MV-4-11 (cell line): Measurements from ENCODE around the gene LIG1.

Experiments used
- DNase-seq: peaks from one replicate; lab custom pipeline; 2025; lab: John Stamatoyannopoulos, UW

The LIG1 gene

DNA sequence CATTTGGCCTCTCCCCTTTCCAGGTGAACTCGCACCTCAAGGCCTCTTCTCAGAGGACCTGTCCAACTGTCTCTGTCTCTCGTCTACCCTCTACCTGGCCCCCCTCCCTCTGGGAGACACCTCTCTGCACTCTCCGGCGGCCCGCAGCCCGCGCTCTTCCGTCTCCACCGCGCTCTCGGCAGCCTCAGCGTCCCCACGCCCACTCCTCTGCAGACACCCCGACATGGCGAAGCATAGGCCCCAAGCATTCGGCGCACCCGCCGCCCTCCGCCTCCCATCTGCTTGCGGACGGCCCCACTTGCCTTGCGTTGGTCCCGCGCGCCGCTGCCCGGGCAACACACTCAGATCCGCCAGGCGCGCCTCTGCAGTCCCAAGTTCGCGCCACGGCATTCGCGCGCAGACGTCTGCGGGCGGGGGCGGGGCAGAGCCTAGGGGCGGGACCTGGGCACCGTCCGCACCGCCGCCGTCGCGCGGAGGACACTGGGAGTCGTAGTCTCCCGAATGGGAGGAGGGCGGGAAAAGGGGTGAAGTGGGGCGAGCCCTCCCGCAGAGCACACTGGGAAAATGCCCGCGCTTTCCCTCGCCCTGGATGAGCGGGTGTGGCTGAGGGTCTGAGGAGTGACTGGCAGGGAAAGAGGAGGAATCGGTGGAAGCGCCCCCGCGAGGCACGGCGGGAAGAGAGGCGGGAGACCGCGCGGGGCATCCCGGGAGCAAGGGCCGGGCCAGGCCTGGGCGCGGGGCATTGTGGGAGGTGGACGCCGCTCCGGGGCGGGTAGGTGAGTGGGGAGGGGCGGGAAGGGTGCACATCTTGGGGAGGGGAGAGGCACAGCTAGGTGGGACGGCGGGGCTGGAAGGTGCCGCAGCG, at the start of gene LIG1, which contains the start of gene ZSWIM9:
LIG1 (minus strand) TSS at position 406 of the 865 bp plus-strand sequence. CDS start 4,778 bp downstream, outside the sequence.
ZSWIM9 (plus strand) TSS at position 742 of the 865 bp plus-strand sequence. CDS start 1,123 bp downstream, outside the sequence.
- peak; percentile 94 for DNase-seq

DNA sequence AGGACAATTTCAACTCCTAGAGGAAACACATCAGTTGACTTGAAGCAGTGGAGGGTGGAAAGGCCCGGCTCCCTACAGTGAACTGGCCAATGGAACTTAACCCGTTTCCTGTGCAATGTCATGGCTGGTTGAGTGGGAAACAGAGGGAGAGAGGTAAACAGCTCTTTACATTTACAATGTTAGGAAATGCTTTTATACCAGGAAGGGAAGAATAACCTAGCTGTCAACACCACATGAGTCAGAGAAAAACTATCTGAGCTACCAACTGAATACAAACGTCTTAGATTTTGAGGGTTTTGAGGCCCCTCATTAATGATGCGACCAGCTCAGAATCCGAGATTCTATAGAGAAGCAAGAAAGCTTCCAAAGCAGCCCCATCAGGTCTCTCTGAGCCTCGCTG, 48.9 kb upstream of the LIG1 start:
- no peak for DNase-seq

DNA sequence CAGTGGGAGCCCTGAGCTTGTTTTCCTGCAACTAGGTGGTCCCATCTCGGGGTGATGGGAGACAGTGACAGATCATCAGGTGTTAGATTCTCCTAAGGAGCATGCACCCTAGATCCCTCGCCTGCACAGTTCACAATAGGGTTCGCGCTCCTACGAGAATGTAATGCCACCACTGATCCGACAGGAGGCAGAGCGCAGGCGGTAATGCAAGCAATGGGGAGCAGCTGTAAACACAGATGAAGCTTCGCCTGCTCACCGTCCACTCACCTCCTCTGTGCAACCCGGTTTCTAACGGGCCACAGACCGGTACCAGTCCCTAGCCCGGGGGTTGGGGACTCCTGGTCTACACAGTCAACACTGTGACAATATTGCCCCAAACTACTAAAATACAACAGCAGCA, 46.8 kb upstream of the LIG1 start:
- DNase-seq, result no peak

DNA sequence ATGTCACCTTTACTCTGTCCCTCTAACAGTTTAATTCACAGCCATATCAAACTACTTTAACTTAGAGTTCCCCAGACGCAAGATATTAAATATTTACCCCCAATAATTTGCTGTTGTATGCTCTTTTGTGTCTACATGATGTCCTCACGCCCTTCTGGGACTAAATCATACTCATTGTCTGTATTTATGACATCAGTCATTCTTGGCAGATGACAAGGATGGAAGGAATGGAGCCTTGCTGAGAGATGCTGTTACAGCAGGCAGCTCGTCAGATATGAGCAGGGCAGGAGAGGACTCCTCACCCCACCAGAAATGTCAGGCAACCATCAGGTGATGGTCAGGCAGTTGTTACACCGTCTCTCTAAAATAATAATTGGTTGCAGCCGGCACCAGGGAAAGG, 43.8 kb upstream of the LIG1 start:
- no peak for DNase-seq

DNA sequence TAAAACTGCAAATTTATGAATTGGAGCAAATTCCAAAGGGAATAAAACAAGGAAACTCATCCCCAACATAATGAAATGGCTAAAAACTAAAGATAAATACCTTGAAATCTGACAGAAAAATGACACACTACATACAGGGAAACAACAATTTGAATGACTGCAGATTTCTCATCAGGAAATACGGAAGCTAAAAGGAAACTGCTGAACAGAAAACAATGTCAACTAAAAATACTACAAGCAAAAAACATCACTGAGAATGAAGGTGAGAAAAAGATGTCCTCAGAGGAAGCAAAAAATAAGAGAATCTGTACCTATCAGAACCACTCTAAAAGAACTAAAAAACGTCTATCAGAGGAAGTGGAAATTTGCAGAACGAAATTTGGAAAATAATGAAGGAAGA, 39.9 kb upstream of the LIG1 start:
- no peak for DNase-seq

DNA sequence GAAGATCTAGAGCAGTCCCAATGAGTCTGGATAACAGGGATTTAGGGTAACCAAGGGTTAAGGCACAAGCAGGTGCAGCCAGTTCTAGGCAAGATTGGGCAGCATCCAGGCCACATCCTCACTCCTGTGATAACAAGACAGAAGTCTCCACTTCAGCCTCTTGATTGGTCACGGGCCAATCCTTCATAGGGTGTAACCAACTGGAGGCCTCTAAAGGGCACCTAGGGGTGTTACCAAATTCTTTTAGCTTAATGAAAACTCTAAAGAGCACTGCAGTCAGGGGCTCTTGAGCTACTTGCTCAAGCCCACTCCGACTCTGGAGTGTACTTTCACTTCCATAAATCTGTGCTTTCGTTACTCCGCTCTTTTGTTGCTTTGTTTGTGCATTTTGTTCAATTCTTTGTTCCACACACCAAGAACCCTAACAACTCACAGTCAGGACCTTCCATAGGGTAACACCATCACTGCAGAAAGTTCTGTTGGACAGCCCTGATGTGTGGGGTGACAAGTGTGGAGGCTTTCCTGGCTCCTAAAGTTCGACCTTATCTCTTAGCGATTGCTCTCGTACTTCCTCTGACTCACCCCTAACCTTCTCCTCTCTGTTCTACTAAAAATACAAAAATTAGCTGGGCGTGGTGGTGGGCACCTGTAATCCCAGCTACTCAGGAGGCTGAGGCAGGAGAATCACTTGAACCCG, 36.4 kb upstream of the LIG1 start:
- DNase-seq, result peak; percentile 80

DNA sequence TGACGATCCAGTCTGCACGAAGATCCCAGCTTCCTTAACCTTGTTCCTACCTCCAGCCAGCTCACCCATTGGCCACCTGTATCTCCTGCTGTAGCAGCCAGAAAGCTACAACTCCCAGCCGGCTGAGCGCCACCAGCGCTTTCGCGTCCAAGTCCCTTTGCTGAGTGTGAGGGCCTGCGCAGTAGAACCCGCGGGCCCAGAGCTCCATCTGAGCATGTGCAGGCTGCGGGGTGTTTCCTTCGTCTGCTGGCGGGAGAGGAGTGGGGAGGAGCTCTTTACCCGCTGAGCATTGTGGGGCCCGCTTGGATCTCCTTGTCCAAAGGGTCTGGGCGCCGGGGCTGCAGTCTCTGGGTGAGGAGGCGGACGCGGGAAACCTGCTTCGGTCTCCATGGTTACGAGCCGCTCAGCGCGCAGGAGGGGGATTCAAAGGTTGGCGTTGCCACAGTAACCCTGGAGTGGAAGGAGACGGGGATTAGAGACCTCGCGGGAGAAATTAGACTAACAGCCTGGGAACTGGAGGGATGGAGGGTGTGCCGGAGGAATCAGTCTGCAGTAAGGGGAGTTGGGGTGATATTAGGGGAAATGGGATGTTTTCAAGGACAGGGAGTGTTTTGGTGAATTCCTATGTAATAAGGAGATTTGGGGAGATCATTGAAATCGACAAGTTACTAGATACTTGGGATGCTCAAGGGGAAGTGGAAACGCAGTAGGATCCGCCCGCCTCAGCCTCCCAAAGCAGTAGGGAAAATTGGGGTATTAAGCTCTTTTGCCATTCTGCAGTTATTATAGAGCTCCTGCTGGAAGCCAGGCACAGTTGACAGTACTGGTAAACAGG, 33.9 kb upstream of the LIG1 start:
- DNase-seq, result peak; percentile 97

DNA sequence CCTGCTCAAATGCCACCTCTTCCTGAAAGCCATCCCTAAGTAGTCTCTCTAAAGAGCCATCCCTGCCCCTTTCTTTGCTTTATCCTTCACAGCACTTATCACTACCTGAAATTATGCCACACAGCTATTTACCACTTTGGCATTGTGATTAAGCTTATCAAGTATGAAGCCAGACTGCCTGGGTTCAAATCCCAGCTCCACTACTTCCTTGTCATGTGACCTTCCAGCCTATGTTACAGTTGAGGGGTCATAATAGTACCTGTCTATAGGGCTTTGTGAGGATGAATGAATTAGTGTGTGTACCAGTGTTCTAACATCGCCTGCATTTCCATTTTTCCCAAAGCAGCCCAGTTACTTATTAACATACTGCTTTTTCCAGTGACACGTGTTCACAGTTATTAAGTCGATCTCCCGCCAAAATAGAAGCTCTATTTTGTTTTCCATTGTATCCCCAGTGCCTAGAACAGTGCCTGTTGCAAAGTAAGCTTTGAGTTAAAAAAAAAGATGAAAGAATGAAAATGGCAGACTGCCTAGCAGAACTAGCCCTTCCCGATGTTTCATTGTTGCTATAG, 33.2 kb upstream of the LIG1 start:
- peak; percentile 32 for DNase-seq

DNA sequence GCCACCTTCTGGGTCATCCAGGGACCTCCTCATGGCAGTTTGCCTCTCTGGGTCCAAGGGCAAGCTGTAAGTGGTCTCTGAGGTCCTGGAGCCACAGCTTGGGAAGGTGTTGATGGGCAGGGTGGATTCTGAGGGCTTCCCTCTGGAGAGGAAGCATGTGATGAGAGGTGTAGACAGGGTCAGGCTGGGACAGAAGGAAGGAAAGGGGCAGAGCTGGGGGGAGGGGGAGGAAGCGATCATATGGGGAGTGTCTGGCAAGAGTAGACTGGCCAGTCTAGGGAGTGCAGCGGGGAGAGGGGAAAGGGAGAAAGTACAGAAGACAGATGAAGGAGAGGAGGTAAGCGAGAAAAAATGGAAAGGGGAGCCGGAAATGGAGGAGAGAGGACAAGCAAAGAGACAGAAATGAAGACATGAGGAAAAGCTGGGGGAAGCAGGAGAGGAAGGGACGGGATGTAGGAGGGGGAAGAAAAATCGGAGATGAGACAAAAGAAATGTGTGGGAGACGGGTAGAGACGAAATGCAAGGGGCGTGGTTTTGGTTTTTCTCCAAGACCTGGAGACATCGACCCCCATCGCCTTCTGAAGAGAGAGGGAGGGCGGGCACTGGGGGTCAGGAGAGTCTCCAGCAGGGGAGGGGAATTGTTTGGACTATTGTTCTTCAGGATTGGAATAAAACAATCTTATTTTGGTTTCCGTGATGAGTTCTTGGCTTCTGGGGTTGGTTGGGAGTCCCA, 27.0 kb upstream of the LIG1 start:
- DNase-seq, result no peak

DNA sequence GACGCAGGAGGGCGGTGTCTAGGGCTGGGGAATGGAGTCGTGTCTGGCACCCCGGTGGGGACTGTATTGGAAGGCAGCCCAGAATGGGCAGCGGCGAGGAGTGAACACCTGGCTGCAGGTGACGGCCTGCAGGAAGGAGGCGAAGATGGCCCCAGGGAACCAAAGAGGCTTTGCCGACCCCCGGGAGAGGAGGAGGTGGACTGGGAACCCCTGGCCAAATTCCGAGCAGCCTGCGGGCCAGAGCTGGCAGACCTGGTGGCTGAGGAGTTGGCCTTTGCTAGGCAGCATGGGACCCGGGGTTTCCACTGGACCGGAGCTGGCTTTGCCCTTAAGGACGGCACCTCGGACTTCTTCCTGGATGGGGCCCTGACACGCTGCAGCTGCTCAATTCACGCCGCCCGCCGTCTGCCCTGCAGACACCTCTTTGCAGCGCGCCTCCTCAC, 26.2 kb upstream of the LIG1 start:
- no peak for DNase-seq

DNA sequence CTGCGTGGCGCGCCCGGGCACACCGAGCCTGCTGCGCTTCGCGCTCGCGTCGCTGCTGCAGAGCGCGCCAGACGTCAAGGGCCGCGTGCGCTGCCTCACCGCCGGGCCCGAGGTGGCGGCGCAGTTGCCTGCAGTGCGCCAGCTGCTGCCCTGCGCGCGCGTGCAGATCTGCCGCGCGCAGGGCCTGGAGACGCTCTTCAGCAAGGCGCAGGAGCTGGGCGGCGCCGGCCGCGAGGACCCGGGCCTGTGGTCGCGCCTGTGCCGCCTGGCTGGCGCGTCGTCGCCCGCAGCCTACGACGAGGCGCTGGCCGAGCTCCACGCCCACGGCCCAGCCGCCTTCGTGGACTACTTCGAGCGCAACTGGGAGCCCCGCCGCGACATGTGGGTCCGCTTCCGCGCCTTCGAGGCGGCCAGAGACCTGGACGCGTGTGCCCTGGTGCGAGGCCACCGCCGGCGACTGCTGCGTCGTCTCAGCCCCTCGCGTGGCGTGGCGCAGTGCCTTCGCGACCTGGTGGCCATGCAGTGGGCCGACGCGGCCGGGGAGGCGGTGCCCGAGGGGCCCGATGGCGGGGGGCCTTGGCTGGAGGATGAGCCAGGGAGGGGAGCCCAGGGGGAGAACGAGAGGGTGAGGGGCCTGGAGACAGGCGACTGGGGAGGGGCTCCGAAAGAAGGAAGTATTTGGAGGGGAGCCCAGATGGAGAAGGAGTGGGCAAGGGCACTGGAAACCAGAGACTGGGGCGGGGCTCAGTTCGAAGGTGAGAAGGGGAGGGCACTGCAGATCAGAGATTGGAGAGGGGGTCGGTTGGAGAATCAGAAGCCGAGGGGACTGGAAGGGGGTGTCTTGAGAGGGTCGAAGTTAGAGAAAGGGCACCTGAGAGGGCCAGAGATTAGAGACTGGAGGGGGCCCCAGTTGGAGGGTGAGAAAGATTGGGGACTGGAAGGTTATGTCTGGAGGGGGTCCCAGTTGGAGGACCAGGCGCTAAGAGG, 25.0 kb upstream of the LIG1 start:
- DNase-seq, result no peak

DNA sequence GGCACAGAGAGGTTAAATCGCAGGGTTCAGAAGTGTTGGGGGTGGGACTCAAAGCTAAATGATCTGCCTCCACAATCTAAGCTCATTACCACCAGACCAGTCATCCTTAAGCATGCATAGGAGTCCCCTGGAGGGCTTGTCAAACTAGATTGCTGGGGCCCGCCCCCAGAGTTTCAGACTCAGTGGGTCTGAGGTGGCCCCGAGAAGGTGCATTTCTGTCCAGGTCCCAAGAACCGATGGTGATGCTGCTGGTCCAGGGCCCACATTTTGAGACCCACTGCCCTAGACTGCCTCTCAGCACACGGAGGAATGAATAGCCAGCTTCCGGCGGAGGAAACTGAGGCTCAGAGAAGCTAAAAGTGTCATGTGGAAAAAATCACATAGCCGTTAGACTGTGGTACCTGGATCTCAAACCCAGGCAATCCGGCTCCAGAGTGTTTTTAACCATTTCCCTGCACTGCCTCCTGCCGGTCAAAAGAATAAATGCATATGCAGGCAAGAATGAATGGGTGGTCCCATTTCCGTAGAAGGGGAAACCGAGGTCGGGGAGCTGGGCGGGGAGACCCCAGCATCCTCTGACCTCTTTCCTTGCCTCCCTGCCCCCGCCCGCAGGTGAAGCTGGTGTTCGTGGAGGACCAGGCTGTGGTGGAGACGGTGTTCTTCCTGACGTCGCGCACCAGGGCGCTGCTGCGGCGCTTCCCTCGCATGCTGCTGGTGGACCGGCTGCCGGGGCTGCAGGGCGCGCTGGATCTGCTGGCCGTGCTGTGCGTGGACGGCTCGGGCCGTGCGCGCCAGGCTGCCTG, 24.1 kb upstream of the LIG1 start:
- DNase-seq, result no peak

DNA sequence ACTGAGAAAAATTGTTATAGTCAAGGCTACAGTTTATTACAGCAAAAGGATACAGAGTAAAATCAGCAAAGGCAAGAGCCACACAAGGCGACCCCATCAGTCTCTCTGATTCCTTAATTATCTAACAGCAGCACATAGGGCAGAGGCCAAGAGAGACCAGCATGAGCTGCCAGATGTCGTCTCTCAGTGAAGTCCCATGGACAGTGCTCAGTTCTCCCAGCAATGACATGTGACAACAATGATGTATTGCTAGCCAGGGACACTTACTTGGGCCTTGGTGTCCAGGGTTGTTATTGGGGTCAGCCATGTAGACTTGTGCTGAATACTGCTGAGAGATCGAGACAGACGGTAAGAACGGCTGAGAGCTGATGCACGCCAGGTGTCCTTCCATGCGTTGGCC, 22.6 kb upstream of the LIG1 start:
- DNase-seq, result no peak

DNA sequence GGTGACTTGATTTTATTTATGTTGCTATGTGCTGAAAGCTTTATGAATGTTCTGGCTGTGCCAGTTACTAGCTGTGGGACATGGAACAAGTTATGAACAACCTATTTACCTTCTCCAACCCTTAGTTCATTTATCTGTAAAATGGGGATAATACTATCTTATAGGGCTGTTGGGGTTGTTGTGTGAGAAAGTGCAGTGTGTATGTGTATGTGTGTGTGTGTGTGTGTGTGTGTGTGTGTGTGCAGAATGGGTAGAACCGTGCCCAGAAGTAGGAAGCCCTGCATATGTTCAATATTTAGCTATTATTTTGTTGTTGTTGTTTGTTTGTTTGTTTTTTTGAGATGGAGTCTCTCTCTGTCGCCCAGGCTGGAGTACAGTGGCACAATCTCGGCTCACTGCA, 20.7 kb upstream of the LIG1 start:
- DNase-seq, result no peak

DNA sequence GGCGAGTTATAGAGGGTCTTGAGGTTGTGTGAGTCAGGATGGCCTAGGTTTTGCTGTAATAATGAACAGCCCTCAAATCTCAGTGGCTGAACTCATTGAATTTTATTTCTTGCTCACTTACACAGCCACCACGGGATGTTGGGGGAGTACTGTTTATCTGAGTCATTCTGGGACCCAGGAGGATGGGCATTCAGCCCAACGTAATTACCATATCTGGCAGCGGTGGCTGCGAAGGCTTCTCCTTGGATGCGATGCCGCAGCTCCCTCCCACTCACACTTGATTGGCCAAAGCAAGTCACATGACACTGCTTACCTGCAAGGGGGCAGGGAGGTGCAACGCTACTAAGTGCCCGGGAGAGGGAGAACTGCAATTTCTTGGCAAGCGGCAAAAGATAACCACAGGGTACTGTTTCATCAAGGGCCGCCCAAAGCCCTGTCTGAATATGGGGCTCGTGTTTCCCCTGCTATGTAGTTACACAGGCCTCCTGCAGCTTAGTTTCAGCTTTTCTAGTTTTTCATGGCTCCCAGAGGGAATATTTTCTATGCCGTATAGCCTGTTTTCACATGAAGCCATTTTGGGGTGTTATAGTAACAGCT, 20.2 kb upstream of the LIG1 start:
- no peak for DNase-seq

DNA sequence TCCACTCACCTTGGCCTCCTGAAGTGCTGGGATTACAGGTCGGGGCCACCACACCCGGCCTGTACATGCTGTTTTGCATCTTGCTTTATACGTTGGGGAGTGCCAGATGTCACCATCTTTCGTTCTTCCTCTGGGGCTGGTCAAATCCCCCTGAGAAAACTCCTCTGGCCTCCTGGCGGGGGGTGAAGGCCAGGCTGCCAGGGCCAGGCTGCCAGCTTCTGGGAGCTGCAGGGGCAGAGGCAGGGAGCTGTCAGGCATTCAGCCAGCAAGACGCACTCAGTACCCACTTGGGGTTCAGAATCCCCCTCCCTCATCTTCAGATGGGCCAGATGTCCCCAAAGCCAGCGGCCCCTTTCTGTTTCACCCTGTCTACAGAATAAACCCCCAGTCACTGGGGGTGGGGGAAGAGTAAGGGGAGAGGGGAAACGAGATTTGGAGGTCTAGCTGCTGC, 16.4 kb upstream of the LIG1 start:
- DNase-seq, result no peak

DNA sequence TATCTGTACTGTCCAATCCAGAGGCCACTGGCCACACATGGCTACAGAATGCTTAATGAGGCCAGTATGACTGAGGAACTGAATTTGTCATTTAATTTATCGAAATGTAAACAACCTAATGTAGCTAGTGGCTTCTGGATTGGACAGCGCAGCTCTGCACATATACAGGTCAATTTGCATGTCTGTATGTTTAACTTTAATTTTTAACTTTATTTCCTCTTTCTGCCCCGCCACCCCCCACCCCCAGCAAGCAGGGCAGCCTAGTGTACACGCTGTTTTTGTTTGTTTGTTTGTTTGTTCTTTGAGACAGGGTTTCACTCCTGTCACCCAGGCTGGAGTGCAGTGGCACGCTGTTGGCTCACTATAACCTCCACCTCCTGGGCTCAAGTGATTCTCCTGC, 15.9 kb upstream of the LIG1 start:
- DNase-seq, result no peak

DNA sequence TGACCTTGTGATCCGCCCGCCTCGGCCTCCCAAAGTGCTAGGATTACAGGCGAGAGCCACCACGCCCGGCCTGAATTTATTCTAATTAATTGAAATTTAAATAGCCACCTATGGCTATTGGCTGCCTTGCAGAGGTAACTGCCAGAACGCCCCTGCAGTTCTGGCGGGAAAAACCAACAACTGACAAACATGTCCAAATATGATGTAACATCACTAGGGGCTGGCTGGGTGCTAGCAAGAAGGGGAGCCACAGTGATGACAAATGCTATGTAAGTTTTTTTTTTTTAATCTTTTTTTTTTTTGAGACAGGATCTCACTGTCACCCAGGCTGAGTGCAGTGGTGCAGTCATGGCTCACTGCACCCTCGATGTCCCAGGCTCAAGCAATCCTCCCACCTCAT, 13.2 kb upstream of the LIG1 start:
- DNase-seq, result peak; percentile 61

DNA sequence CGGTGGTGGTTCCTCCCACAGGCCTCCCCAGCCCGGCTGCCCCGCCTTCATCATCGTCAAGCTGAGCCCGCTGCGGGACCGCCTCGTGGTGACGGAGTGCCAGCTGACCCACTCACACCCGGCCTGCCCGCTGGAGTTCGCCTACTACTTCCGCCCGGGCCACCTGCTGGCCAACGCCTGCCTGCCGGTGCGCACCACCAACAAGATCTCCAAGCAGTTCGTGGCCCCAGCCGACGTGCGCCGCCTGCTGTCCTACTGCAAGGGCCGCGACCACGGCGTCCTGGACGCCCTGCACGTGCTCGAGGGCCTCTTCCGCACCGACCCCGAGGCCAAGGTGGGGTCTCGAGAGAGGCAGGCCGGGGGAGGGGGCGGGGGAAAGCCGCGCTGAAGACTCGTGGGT, 12.3 kb upstream of the LIG1 start:
- no peak for DNase-seq
